SH-SY5Y (cell line): ENCODE measurements around the gene FLNB.

Experiments
- GATA2 ChIP-seq: IDR thresholded peaks from 2 replicates; pipeline ENCODE4 v1.6.1; 2011; ENCODE audit warnings: mild to moderate bottlenecking, low read depth, low read length
- GATA3 ChIP-seq: IDR thresholded peaks from 2 replicates; pipeline ENCODE4 v1.6.1; 2011; ENCODE audit warnings: low read depth, mild to moderate bottlenecking, low read length, moderate library complexity

- no peak for TF ChIP-seq GATA3
- no peak for TF ChIP-seq GATA2
Observed at GRCh38 chr3:58079773-58080172, 71.6 kb downstream of the FLNB start.
